GM23248 (cell line): ENCODE results near the gene NSUN3.

Experiments
- EZH2 ChIP-seq: fragments of 200-600 bp; sonication (generic); IDR thresholded peaks from 2 replicates; pipeline ENCODE4 v1.6.1; 2018; ENCODE audit warnings: antibody characterized with exemption, mild to moderate bottlenecking; ENCODE audit not compliant: insufficient read depth, poor library complexity, severe bottlenecking
- EZH2phosphoT487 ChIP-seq: fragments of 200-600 bp; sonication (generic); IDR thresholded peaks from 2 replicates; pipeline ENCODE4 v1.6.1; 2018; ENCODE audit warnings: antibody characterized with exemption, moderate library complexity, mild to moderate bottlenecking, low read depth; ENCODE audit not compliant: insufficient read depth

GRCh38 chr3:94117729-94118128 is 54.9 kb downstream of the NSUN3 start:
- no peak for TF ChIP-seq EZH2phosphoT487
- no peak for TF ChIP-seq EZH2
